Testis (tissue), 5 donors: ENCODE results near the gene POMC. TPM values are rescaled to one million over a fixed set of nuclear protein-coding genes. Genes with fewer than 3 reads are reported as not detected.

Experiments used
- DNase-seq: peaks from one replicate; pipeline ENCODE4 v3.0.0-alpha.2; 2019
- H3K27ac ChIP-seq, 2 donors: fragments of 200-600 bp; sonication (generic); one replicate each; pipeline ENCODE4 v1.5.1; 2019
- H3K27me3 ChIP-seq: fragments of 200-600 bp; sonication (generic); one replicate; pipeline ENCODE4 v1.5.1; 2019
- H3K36me3 ChIP-seq: fragments of 200-600 bp; sonication (generic); one replicate; pipeline ENCODE4 v1.5.1; 2017; ENCODE audit warnings: low read depth; ENCODE audit errors: missing control alignments
- H3K4me1 ChIP-seq: fragments of 200-600 bp; sonication (generic); one replicate; pipeline ENCODE4 v1.5.1; 2019
- H3K4me3 ChIP-seq, 2 donors: fragments of 200-600 bp; sonication (generic); one replicate each; pipeline ENCODE4 v1.5.1; 2017 to 2019
- H3K9me3 ChIP-seq: fragments of 200-600 bp; sonication (generic); one replicate; pipeline ENCODE4 v1.5.1; 2017
- CTCF ChIP-seq, 3 experiments: fragments of 450-650 bp in 2 of 3; fragments of 200-600 bp in 1 of 3; sonication (generic) in 1 of 3; IDR thresholded peaks; one replicate each; pipeline ENCODE4 v1.5.1; 2016 to 2019; ENCODE audit warnings: antibody characterized with exemption in 3 of 3, mild to moderate bottlenecking in 2 of 3, moderate library complexity in 1 of 3
- POLR2A ChIP-seq: fragments of 450-650 bp; IDR thresholded peaks from one replicate; pipeline ENCODE4 v1.6.1; 2017; ENCODE audit warnings: antibody characterized with exemption, mild to moderate bottlenecking, moderate library complexity
- WGBS, 2 donors: methylation state at CpG; one replicate each; pipeline ENCODE4 v1.1.5; 2018; 5-methylcytosine and 5-hydroxymethylcytosine counted together
- intact Hi-C: fragments of 100-400 bp; cut with DNase I; formaldehyde crosslinking; loops from one replicate; pipeline ENCODE4 v1.15.1; 2023; ENCODE audit warnings: low total_unique reads
- long read RNA-seq, 2 donors: transcript quantifications; one replicate each; lab custom pipeline, GENCODE V29; 2026
- polyA plus RNA-seq: library from polyadenylated mRNA; stranded (reverse); fragments of 350-450 nt; fragmentation: Illumina TruSeq; extraction: RNeasy Lipid Tissue Mini Kit (QIAGEN cat#74804); gene quantifications from one replicate; pipeline ENCODE4 v1.2.3, GENCODE V29; 2014; ENCODE audit warnings: low read depth, low replicate concordance; ENCODE audit not compliant: insufficient read depth
- total RNA-seq, 2 donors: library from RNA; depleted of rRNA; stranded (reverse); fragments of >200 nt; gene quantifications; one replicate each; pipeline ENCODE4 v1.2.3, GENCODE V29; 2016

Gene POMC
- 10 to 100 TPM; 55.7 to 77.2 TPM for total RNA-seq
- 17.9 TPM for polyA plus RNA-seq
- long read RNA-seq, donor 1, transcript POMC-203 (3 exons, 959 nt), result major isoform, 16 of 48 reads
- long read RNA-seq, donor 1, partial matches to known transcripts, result 30 of 48 reads
- long read RNA-seq, donor 1, other reads (novel, unspliced or antisense), result 0 of 48 reads
- long read RNA-seq, donor 2, transcript POMC-203 (3 exons, 959 nt), result major isoform, 6 of 24 reads
- long read RNA-seq, donor 2, partial matches to known transcripts, result 16 of 24 reads
- long read RNA-seq, donor 2, other reads (novel, unspliced or antisense), result 0 of 24 reads

GRCh38 chr2:25168256-25169072 is at the start of gene POMC:
Gene POMC (minus strand): TSS chr2:25168580. CDS start chr2:25164772, 3,808 bp downstream.
- H3K4me3 ChIP-seq, result peak within 1 kb of the TSS; percentile 29 to 43
- no peaks in the 10 kb centered on the region for H3K9me3 ChIP-seq
- no peak within 1 kb of the TSS for H3K27ac ChIP-seq
- WGBS, 2 donors, result 10 to 20% methylated on average over 33 to 63 of the region's 75 CpGs
- peak; percentile 32 for DNase-seq
- intact Hi-C loops, result no loop called here
- no peaks in the 10 kb centered on the region for H3K4me1 ChIP-seq
- no peak for TF ChIP-seq CTCF (IDR thresholded peaks at IDR 0.05)
- TF ChIP-seq POLR2A, result no peak
- H3K27me3 ChIP-seq, result no peaks in the 10 kb centered on the region
- H3K36me3 ChIP-seq, result no peaks in the 10 kb centered on the region

GRCh38 chr2:25218100-25218499 is 49.7 kb upstream of the POMC start:
- TF ChIP-seq POLR2A (no peak), CTCF (IDR thresholded peaks at IDR 0.05) (no peak)
- 81 to 92% methylated on average over 2 to 3 of the region's 3 CpGs for WGBS, 2 donors
- H3K27me3 ChIP-seq, result no peaks in the 10 kb centered on the region

GRCh38 chr2:25215948-25216679 is 47.7 kb upstream of the POMC start:
- intact Hi-C loops, result no loop called here
- peak overlapping the region; percentile 72 to 79 for H3K27ac ChIP-seq

More at GRCh38 chr2:25218100-25218499, 49.7 kb upstream of the POMC start:
- Histone ChIP-seq H3K36me3 (no peaks in the 10 kb centered on the region), H3K27ac (no peak overlapping the region), H3K4me3 (no peak overlapping the region), H3K9me3 (no peaks in the 10 kb centered on the region), H3K4me1 (peaks cover 6% of the 10 kb centered on the region)
- intact Hi-C loops, result no loop called here
- no peak for DNase-seq

GRCh38 chr2:25215232-25215631 is 46.9 kb upstream of the POMC start:
- WGBS, 2 donors, result 10 to 22% methylated on average over 5 of the region's 5 CpGs
- Histone ChIP-seq H3K27ac (peak overlapping the region; percentile 72 to 79), H3K4me3 (peak overlapping the region in 1 of 2 donors; percentile 68), H3K27me3 (no peaks in the 10 kb centered on the region), H3K36me3 (no peaks in the 10 kb centered on the region), H3K9me3 (no peaks in the 10 kb centered on the region), H3K4me1 (peaks cover 7% of the 10 kb centered on the region)
- TF ChIP-seq CTCF (IDR thresholded peaks at IDR 0.05), result no peak
- TF ChIP-seq POLR2A, result no peak
- intact Hi-C loops, result no loop called here
- no peak for DNase-seq

More at GRCh38 chr2:25215948-25216679, 47.7 kb upstream of the POMC start:
- no peaks in the 10 kb centered on the region for H3K36me3 ChIP-seq
- H3K27me3 ChIP-seq, result no peaks in the 10 kb centered on the region
- DNase-seq, result peak; percentile 90
- peak overlapping the region; percentile 58 to 68 for H3K4me3 ChIP-seq
- H3K4me1 ChIP-seq, result peaks cover 7% of the 10 kb centered on the region
- H3K9me3 ChIP-seq, result no peaks in the 10 kb centered on the region
- TF ChIP-seq CTCF (IDR thresholded peaks at IDR 0.05) (no peak), POLR2A (no peak)
- 3% methylated on average over 40 to 53 of the region's 71 CpGs for WGBS, 2 donors
